Epidermal melanocyte (primary cell): ENCODE measurements around the gene MYO5C.

Experiments
- DNase-seq: peaks from one replicate; pipeline ENCODE4 v3.0.0; 2011; ENCODE audit warnings: low spot score; ENCODE audit not compliant: insufficient read length

MYO5C gene

GRCh38 chr15:52150871-52151270 lies 144.7 kb downstream of the MYO5C start:
- no peak for DNase-seq

GRCh38 chr15:52150043-52150825 lies 145.4 kb downstream of the MYO5C start:
- no peak for DNase-seq

GRCh38 chr15:52148403-52148802 lies 147.2 kb downstream of the MYO5C start:
- no peak for DNase-seq

- no peak for DNase-seq
Measured at GRCh38 chr15:52146776-52147175, 148.8 kb downstream of the MYO5C start.

GRCh38 chr15:52146261-52146660 lies 149.3 kb downstream of the MYO5C start:
- no peak for DNase-seq

GRCh38 chr15:52144656-52145178 lies 150.9 kb downstream of the MYO5C start:
- DNase-seq, result no peak

GRCh38 chr15:52143873-52144272 lies 151.7 kb downstream of the MYO5C start:
- DNase-seq, result peak; percentile 30
